Activated CD4-positive, CD25-positive, alpha-beta regulatory T cell treated with anti-CD3 and anti-CD28 coated beads, Interleukin-2, amount 50 U/mL, for 16 hours (primary cell): ENCODE results near the gene STX12.
A peak's percentile ranks its signal among the peaks of the same experiment; 100 is the strongest.

ENCODE experiments used
- DNase-seq: peaks from one replicate; pipeline ENCODE4 v3.0.0-alpha.2; 2020; ENCODE audit warnings: low read depth, low spot score

Gene STX12

GRCh38 chr1:27772932-27773825 is at the start of gene STX12:
Gene STX12 (plus strand): TSS chr1:27773219. CDS start chr1:27773308, 89 bp downstream.
- DNase-seq = peak; percentile 96

GRCh38 chr1:27724961-27725373 is 48.1 kb upstream of the STX12 start:
- DNase-seq = no peak

- DNase-seq = peak; percentile 98
Observed at GRCh38 chr1:27725374-27726172, 47.4 kb upstream of the STX12 start, which contains the start of gene FAM76A. Gene FAM76A (plus strand): TSS chr1:27725961. CDS start chr1:27726081, 120 bp downstream.

GRCh38 chr1:27726173-27727044 is 46.6 kb upstream of the STX12 start:
- peak; percentile 9 for DNase-seq

GRCh38 chr1:27727126-27727525 is 45.9 kb upstream of the STX12 start:
- DNase-seq = no peak

GRCh38 chr1:27736252-27736651 is 36.8 kb upstream of the STX12 start:
- no peak for DNase-seq

- DNase-seq = no peak
Observed at GRCh38 chr1:27741121-27741520, 31.9 kb upstream of the STX12 start.

GRCh38 chr1:27744556-27744955 is 28.5 kb upstream of the STX12 start:
- DNase-seq = no peak

- no peak for DNase-seq
Observed at GRCh38 chr1:27745466-27745865, 27.6 kb upstream of the STX12 start.

GRCh38 chr1:27752360-27752759 is 20.7 kb upstream of the STX12 start:
- DNase-seq = no peak

- no peak for DNase-seq
Observed at GRCh38 chr1:27755286-27755685, 17.7 kb upstream of the STX12 start.

GRCh38 chr1:27755865-27756264 is 17.2 kb upstream of the STX12 start:
- no peak for DNase-seq

- DNase-seq = no peak
Observed at GRCh38 chr1:27759236-27759635, 13.8 kb upstream of the STX12 start.

GRCh38 chr1:27760426-27760825 is 12.6 kb upstream of the STX12 start:
- no peak for DNase-seq

GRCh38 chr1:27762033-27762432 is 11.0 kb upstream of the STX12 start:
- no peak for DNase-seq

GRCh38 chr1:27763358-27763757 is 9.7 kb upstream of the STX12 start:
- DNase-seq = no peak

- no peak for DNase-seq
Observed at GRCh38 chr1:27770293-27770830, 2.7 kb upstream of the STX12 start.

GRCh38 chr1:27772036-27772931 is 735 bp upstream of the STX12 start:
- no peak for DNase-seq

- DNase-seq = no peak
Observed at GRCh38 chr1:27773826-27774445, 917 bp downstream of the STX12 start.

GRCh38 chr1:27774654-27775053 is 1.6 kb downstream of the STX12 start:
- no peak for DNase-seq
